ACC112 (cell line): Measurements from ENCODE around the gene PGAM1.
A peak's percentile ranks its signal among the peaks of the same experiment; 100 is the strongest.
"Not testable (repeated sequence)": the region's sequence is repeated elsewhere in the genome, so short reads cannot be mapped to it uniquely, and the experiment has no call there.

ENCODE experiments used
- H2AFZ ChIP-seq: fragments of 200-600 bp; sonication (generic); one replicate; pipeline ENCODE4 v1.6.0; 2017; ENCODE audit warnings: antibody characterized with exemption, low read length; ENCODE audit not compliant: unreplicated experiment
- H3K27ac ChIP-seq: fragments of 200-600 bp; sonication (generic); 2 replicates; pipeline ENCODE4 v1.5.1; 2014; ENCODE audit warnings: low read depth, mild to moderate bottlenecking, antibody characterized with exemption, low read length, moderate library complexity
- H3K27me3 ChIP-seq: fragments of 200-600 bp; sonication (generic); 2 replicates; pipeline ENCODE4 v1.6.1; 2014; ENCODE audit warnings: mild to moderate bottlenecking, antibody characterized with exemption, low read length, moderate library complexity, mixed read lengths; ENCODE audit not compliant: insufficient read depth
- H3K36me3 ChIP-seq: fragments of 200-600 bp; sonication (generic); 2 replicates; pipeline ENCODE4 v1.6.1; 2016; ENCODE audit warnings: mild to moderate bottlenecking, antibody characterized with exemption, low read length, moderate library complexity, mixed read lengths; ENCODE audit not compliant: insufficient read depth
- H3K4me1 ChIP-seq: fragments of 200-600 bp; sonication (generic); one replicate; pipeline ENCODE4 v1.6.1; 2016; ENCODE audit warnings: low read length, mixed read lengths; ENCODE audit not compliant: insufficient read depth, unreplicated experiment, control insufficient read depth
- H3K4me3 ChIP-seq: fragments of 200-600 bp; sonication (generic); 2 replicates; pipeline ENCODE4 v1.5.1; 2014; ENCODE audit warnings: mild to moderate bottlenecking, low read depth, low read length
- H3K79me2 ChIP-seq: fragments of 200-600 bp; sonication (generic); one replicate; pipeline ENCODE4 v1.6.0; 2016; ENCODE audit warnings: low read length; ENCODE audit not compliant: control insufficient read depth, unreplicated experiment, insufficient read depth

PGAM1 gene

DNA sequence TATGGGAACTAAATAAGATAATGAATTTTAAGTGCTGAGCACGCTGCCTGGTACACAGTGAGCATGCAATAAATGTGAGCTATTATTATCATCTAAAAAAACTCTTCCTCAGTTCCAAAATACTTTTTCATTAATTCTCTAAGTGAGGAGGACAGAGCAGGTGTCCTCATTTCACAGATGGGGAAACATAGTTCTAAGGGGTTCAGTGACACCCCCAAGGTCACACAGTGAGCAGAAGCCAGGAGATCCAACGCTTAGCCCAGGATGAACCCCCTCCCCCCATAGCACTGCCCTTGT lies 18.1 kb upstream of the PGAM1 start:
- H3K4me1 ChIP-seq, result no peaks in the 10 kb centered on the region
- no peak overlapping the region for H3K27ac ChIP-seq
- H3K27me3 ChIP-seq, result no peaks in the 10 kb centered on the region
- no peak overlapping the region for H3K4me3 ChIP-seq
- no peaks in the 10 kb centered on the region for H3K79me2 ChIP-seq
- H2AFZ ChIP-seq, result no peak overlapping the region
- H3K36me3 ChIP-seq, result no peaks in the 10 kb centered on the region

GRCh38 chr10:97408496-97408992 lies 17.4 kb upstream of the PGAM1 start:
- Histone ChIP-seq H3K27me3 (no peaks in the 10 kb centered on the region), H3K27ac (no peak overlapping the region), H3K4me1 (no peaks in the 10 kb centered on the region), H2AFZ (no peak overlapping the region), H3K79me2 (no peaks in the 10 kb centered on the region), H3K36me3 (no peaks in the 10 kb centered on the region), H3K4me3 (no peak overlapping the region)

DNA sequence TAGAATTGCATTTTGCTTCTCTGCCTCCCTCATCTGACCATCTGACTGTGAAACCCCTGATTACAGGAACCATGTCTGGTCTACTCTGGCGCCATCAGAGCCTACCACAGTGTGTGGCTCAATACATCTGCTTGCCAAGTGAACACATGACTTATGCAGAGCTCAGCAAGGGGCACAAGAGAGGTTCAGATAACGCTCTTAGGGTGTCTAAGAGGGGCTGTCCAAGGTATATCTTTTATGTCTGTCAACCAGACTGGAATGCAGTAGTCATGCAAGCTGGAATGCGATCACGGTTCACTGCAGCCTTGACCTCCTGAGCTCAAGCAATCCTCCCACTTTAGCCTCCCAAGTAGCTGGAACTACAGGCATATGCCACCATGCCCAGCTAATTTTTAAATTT lies 14.6 kb upstream of the PGAM1 start:
- H3K36me3 ChIP-seq, result no peaks in the 10 kb centered on the region
- no peaks in the 10 kb centered on the region for H3K79me2 ChIP-seq
- no peak overlapping the region for H2AFZ ChIP-seq
- no peak overlapping the region for H3K27ac ChIP-seq
- H3K4me3 ChIP-seq, result no peak overlapping the region
- H3K4me1 ChIP-seq, result peaks cover 6% of the 10 kb centered on the region
- no peaks in the 10 kb centered on the region for H3K27me3 ChIP-seq

- Histone ChIP-seq H2AFZ (no peak overlapping the region), H3K27me3 (no peaks in the 10 kb centered on the region), H3K4me1 (peaks cover 6% of the 10 kb centered on the region), H3K79me2 (no peaks in the 10 kb centered on the region), H3K4me3 (no peak overlapping the region), H3K36me3 (no peaks in the 10 kb centered on the region), H3K27ac (no peak overlapping the region)
Measured at GRCh38 chr10:97412891-97413304, 13.1 kb upstream of the PGAM1 start.

GRCh38 chr10:97416565-97416964 lies 9.4 kb upstream of the PGAM1 start:
- H3K27ac ChIP-seq, result no peak overlapping the region
- H3K36me3 ChIP-seq, result no peaks in the 10 kb centered on the region
- H2AFZ ChIP-seq, result no peak overlapping the region

GRCh38 chr10:97423757-97424098 lies 2.3 kb upstream of the PGAM1 start:
- H3K4me3 ChIP-seq, H3K27me3 ChIP-seq, H2AFZ ChIP-seq: not testable (repeated sequence)
- H3K27ac ChIP-seq, result peak overlapping the region; percentile 90
- H3K36me3 ChIP-seq, result peaks cover 13% of the 10 kb centered on the region
- peaks cover 28% of the 10 kb centered on the region for H3K79me2 ChIP-seq
- peaks cover 19% of the 10 kb centered on the region for H3K4me1 ChIP-seq

More at GRCh38 chr10:97416565-97416964, 9.4 kb upstream of the PGAM1 start:
- Histone ChIP-seq H3K27me3 (no peaks in the 10 kb centered on the region), H3K79me2 (no peaks in the 10 kb centered on the region), H3K4me3 (no peak overlapping the region), H3K4me1 (peaks cover 6% of the 10 kb centered on the region)

DNA sequence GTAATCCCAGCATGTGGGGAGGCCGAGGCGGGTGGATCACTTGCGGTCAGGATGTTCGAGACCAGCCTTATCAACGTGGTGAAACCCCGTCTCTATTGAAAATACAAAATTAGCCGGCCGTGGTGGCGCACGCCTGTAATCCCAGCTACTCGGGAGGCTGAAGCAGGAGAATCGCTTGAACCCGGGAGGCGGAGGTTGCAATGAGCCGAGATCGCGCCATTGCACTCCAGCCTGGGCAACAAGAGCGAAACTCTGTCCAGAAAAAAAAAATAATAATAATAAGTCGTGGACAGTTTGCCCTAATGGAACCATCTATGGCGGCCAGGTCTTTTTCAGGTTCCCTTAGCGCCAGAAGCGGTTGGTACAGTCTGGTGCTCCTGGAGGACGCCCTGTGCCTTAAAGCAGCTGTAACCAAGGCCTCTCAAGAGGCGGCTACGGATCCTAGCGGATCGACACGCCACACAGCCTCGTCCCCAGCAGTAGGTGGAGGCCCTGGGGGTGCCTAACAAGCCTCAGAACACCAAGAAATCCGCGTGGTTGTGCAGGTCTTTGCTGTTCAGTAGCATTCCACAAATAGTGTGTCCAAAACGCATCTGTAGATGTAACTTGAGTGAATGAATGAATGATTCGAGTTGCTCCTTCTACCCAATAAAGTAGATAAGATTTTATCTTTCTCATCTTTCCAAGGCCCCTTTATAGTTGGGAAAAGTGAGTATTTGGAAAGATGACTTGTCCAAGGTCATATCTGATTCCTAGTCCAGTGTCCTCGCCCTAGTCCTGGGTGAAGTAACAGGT lies 982 bp downstream of the PGAM1 start:
- Histone ChIP-seq H2AFZ (no peak overlapping the region), H3K27ac (peak overlapping the region; percentile 72), H3K4me1 (peaks cover 29% of the 10 kb centered on the region), H3K27me3 (no peaks in the 10 kb centered on the region), H3K4me3 (peak overlapping the region; percentile 92), H3K79me2 (peaks cover 56% of the 10 kb centered on the region), H3K36me3 (peaks cover 32% of the 10 kb centered on the region)

DNA sequence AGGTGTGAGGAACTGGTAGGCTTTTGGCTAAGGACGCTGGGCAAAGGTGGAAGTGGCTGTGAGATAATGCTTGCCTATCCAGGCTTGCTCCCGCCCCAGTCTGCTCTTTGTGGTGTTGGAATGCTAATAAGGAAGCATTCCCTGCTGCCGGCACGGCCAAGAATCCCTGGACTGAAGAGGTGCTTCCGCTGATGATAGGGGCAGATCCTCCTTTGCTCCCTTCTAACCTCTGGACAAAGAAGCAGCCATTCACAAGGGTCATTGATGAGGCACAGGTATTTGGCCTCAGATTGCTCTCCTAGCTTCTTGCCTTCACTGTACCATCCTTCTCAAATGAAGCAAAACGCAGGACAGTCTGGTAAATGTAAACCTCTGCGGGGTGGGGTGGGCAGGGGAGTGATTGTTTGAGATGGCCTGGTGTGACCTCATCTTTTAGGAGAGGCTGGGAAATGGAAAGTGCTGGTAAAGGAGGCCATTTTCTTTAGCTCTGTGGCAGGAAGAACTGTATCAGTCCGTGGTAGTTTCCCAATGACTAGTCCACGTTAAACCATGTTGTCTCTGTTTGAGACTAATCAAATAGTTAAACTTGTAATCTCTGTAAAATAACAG lies 1.7 kb downstream of the PGAM1 start:
- H3K79me2 ChIP-seq, result peaks cover 56% of the 10 kb centered on the region
- peaks cover 27% of the 10 kb centered on the region for H3K4me1 ChIP-seq
- no peak overlapping the region for H2AFZ ChIP-seq
- H3K36me3 ChIP-seq, result peaks cover 34% of the 10 kb centered on the region
- H3K4me3 ChIP-seq, result peak overlapping the region; percentile 92
- no peaks in the 10 kb centered on the region for H3K27me3 ChIP-seq
- peak overlapping the region; percentile 72 for H3K27ac ChIP-seq

DNA sequence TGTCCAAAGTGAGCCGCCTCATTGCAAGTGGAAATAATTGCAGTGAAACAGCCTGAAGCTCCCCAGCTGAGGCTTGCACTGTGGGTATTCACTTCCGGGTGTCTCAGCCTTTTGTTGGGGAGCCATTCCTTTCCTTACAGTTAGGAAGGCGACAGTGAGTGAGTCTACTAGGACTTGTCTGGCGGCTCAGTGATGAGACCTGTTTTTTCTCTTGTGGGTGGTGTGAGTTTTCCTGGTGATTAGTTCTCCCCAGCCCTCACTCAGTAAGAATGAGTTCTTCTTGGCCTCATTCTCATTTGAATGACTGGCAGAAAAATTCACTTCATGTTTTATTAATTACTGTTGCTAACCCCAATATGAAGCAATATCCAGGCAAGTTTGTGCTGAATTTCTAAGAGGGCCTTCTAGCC lies 2.6 kb downstream of the PGAM1 start:
- H3K4me3 ChIP-seq, result peak overlapping the region; percentile 92
- peaks cover 19% of the 10 kb centered on the region for H3K4me1 ChIP-seq
- no peak overlapping the region for H2AFZ ChIP-seq
- no peaks in the 10 kb centered on the region for H3K27me3 ChIP-seq
- H3K79me2 ChIP-seq, result peaks cover 56% of the 10 kb centered on the region
- peaks cover 37% of the 10 kb centered on the region for H3K36me3 ChIP-seq
- peak overlapping the region; percentile 72 for H3K27ac ChIP-seq

GRCh38 chr10:97434055-97434454 lies 8.1 kb downstream of the PGAM1 start:
- peak overlapping the region; percentile 34 for H3K27ac ChIP-seq
- H3K4me3 ChIP-seq, result no peak overlapping the region
- peaks cover 35% of the 10 kb centered on the region for H3K36me3 ChIP-seq
- H3K4me1 ChIP-seq, result peaks cover 10% of the 10 kb centered on the region
- H2AFZ ChIP-seq, result no peak overlapping the region
- peaks cover 25% of the 10 kb centered on the region for H3K79me2 ChIP-seq
- no peaks in the 10 kb centered on the region for H3K27me3 ChIP-seq

DNA sequence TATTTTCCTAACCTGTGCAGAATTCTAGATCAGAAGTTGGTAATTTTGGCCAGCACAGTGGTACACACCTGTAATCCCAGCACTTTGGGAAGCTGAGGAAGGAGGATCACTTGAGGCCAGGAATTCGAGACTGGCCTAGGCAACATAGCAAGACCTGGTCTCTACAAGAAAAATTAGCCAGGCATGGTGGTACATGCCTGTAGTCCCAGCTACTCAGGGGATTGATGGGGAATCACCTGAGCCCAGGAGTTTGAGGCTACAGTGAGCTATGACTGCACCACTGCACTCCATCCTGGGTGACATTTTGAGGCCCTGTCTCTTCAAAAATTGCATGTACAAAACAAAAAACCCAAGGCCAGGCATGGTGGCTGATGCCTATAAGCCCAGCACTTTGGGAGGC lies 8.6 kb downstream of the PGAM1 start:
- H3K27ac ChIP-seq, result peak overlapping the region; percentile 34; the same call in 1 of the 2 replicates
- peaks cover 20% of the 10 kb centered on the region for H3K79me2 ChIP-seq
- H3K4me1 ChIP-seq, result peaks cover 5% of the 10 kb centered on the region
- H3K4me3 ChIP-seq, result no peak overlapping the region
- H2AFZ ChIP-seq, result no peak overlapping the region
- H3K36me3 ChIP-seq, result peaks cover 32% of the 10 kb centered on the region
- H3K27me3 ChIP-seq, result no peaks in the 10 kb centered on the region
